Suprapubic skin (tissue), 4 donors: ENCODE data around the gene NCAM1. TPM values are rescaled to one million over a fixed set of nuclear protein-coding genes. Genes with fewer than 3 reads are reported as not detected.
"Not testable (repeated sequence)": the region's sequence is repeated elsewhere in the genome, so short reads cannot be mapped to it uniquely, and the experiment has no call there.

Source experiments
- DNase-seq, 2 donors: peaks; one replicate each; pipeline ENCODE4 v3.0.0-alpha.2; 2019; ENCODE audit warnings: low spot score in 2 of 2
- H3K27ac ChIP-seq: fragments of 200-600 bp; sonication (generic); one replicate; pipeline ENCODE4 v1.5.1; 2019
- H3K27me3 ChIP-seq: fragments of 200-600 bp; sonication (generic); one replicate; pipeline ENCODE4 v1.5.1; 2019
- H3K36me3 ChIP-seq: fragments of 200-600 bp; sonication (generic); one replicate; pipeline ENCODE4 v1.5.1; 2019
- H3K4me1 ChIP-seq: fragments of 200-600 bp; sonication (generic); one replicate; pipeline ENCODE4 v1.5.1; 2019
- H3K4me3 ChIP-seq: fragments of 200-600 bp; sonication (generic); one replicate; pipeline ENCODE4 v1.5.1; 2019; ENCODE audit warnings: mild to moderate bottlenecking
- H3K9me3 ChIP-seq: fragments of 200-600 bp; sonication (generic); one replicate; pipeline ENCODE4 v1.5.1; 2019
- CTCF ChIP-seq, 2 donors: fragments of 200-600 bp in 1 of 2; fragments of 450-650 bp in 1 of 2; sonication (generic) in 1 of 2; IDR thresholded peaks; one replicate each; pipeline ENCODE4 v1.5.1; 2016 to 2019; ENCODE audit warnings: antibody characterized with exemption in 2 of 2, mild to moderate bottlenecking in 1 of 2, moderate library complexity in 1 of 2
- EP300 ChIP-seq: sonication (generic); formaldehyde crosslinking; IDR thresholded peaks from one replicate; pipeline ENCODE4 v1.6.1; 2017; ENCODE audit warnings: antibody characterized with exemption
- POLR2A ChIP-seq, 2 donors: fragments of 450-650 bp; IDR thresholded peaks; one replicate each; pipeline ENCODE4 v1.6.1; 2017; ENCODE audit warnings: antibody characterized with exemption in 2 of 2, mild to moderate bottlenecking in 2 of 2, moderate library complexity in 2 of 2
- POLR2AphosphoS5 ChIP-seq, 3 donors: sonication (generic); formaldehyde crosslinking; IDR thresholded peaks; one replicate each; pipeline ENCODE4 v1.6.1; 2017; ENCODE audit warnings: antibody characterized with exemption in 3 of 3
- WGBS: methylation state at CpG from one replicate; pipeline ENCODE4 v1.1.5; 2018; 5-methylcytosine and 5-hydroxymethylcytosine counted together
- total RNA-seq, 4 donors: library from RNA; depleted of rRNA; stranded (reverse); fragments of >200 nt; gene quantifications; one replicate each; pipeline ENCODE4 v1.1.0, GENCODE V29; 2016

Gene NCAM1
- 1 to 10 TPM in 3 of 4 donors, under 1 TPM in 1; 0.98 to 3.3 (median 1.9) TPM for total RNA-seq

DNA sequence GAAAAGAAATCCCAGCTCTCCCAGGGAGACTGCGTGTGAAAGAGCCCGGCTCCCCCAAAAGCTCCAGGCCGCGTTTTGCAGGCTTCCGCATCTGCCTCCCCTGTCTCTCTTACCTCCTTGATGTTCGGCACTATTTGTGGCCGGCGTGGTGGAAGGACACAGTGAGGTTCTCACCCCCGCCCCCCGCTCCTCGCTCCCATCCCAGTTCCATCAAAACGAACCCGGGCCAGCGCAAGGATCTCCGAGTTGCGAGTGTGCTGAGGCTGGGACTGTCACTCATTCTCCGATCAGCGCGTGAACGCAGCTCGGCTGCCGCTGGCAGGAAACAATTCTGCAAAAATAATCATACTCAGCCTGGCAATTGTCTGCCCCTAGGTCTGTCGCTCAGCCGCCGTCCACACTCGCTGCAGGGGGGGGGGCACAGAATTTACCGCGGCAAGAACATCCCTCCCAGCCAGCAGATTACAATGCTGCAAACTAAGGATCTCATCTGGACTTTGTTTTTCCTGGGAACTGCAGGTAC is at the start of gene NCAM1:
Gene NCAM1 (plus strand): TSS at position 275 of the 523 bp plus-strand sequence.
- TF ChIP-seq POLR2AphosphoS5 (IDR thresholded peaks at IDR 0.05): no peak
- TF ChIP-seq EP300: no peak
- TF ChIP-seq CTCF (IDR thresholded peaks at IDR 0.05): no peak
- TF ChIP-seq POLR2A (IDR thresholded peaks at IDR 0.05): no peak
- H3K27me3 ChIP-seq: peaks cover 79% of the 10 kb centered on the region
- H3K27ac ChIP-seq: no peak within 1 kb of the TSS
- DNase-seq: peak; percentile 59 to 77
- no peaks in the 10 kb centered on the region for H3K9me3 ChIP-seq
- peaks cover 29% of the 10 kb centered on the region for H3K4me1 ChIP-seq
- no peaks in the 10 kb centered on the region for H3K36me3 ChIP-seq
- H3K4me3 ChIP-seq: peak within 1 kb of the TSS; percentile 55
- WGBS: under 1% methylated on average over 28 of the region's 28 CpGs

DNA sequence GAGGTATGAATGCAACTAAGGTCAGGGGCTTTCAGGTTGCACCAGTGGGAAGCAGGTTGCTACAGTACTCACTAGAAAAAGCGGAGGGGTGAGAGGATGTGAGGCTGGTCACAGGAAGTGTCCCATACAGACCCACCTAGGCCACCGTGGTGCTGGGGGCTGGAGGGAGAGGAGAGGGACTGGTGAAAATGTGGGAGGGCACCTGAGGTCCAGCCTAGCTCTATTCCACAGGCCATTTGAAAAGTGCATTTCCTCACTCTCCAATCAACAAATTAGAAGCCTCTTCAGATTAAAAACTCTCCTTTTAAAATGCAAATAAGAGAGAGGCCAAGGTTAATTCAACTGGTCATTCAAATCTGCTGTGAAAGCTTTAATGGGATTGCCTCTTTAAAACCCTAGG is 38.6 kb upstream of the NCAM1 start:
- DNase-seq: no peak
- TF ChIP-seq POLR2A (IDR thresholded peaks at IDR 0.05) (no peak), POLR2AphosphoS5 (IDR thresholded peaks at IDR 0.05) (no peak), EP300 (no peak), CTCF (IDR thresholded peaks at IDR 0.05) (no peak)
- H3K4me3 ChIP-seq: no peak overlapping the region
- no peak overlapping the region for H3K27ac ChIP-seq
- no peaks in the 10 kb centered on the region for H3K4me1 ChIP-seq
- 59% methylated on average over 2 of the region's 2 CpGs for WGBS
- peaks cover 2% of the 10 kb centered on the region for H3K27me3 ChIP-seq
- H3K9me3 ChIP-seq: no peaks in the 10 kb centered on the region
- H3K36me3 ChIP-seq: no peaks in the 10 kb centered on the region

DNA sequence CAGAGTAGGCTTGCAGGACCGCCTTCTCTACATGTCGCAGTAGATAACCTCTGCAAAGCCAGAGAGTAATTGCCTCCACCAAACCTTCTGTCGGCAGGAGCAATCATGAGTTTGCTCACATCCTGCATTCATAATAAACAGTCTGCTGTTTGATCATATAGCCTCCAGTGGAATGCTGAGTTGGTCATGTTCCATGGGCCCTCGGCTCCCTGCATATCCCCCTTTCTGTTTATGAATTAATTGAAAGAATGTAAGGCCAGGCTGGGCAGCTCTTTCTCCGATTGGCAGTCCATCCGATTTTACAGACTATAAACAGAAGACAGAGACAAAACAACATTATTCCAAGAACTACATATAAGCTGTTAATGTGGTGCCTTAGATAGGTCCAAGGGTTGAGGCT is 36.4 kb upstream of the NCAM1 start:
- H3K27ac ChIP-seq, DNase-seq, H3K4me3 ChIP-seq, H3K36me3 ChIP-seq, H3K4me1 ChIP-seq, H3K27me3 ChIP-seq, H3K9me3 ChIP-seq: not testable (repeated sequence)
- 59% methylated on average over 6 of the region's 6 CpGs for WGBS

DNA sequence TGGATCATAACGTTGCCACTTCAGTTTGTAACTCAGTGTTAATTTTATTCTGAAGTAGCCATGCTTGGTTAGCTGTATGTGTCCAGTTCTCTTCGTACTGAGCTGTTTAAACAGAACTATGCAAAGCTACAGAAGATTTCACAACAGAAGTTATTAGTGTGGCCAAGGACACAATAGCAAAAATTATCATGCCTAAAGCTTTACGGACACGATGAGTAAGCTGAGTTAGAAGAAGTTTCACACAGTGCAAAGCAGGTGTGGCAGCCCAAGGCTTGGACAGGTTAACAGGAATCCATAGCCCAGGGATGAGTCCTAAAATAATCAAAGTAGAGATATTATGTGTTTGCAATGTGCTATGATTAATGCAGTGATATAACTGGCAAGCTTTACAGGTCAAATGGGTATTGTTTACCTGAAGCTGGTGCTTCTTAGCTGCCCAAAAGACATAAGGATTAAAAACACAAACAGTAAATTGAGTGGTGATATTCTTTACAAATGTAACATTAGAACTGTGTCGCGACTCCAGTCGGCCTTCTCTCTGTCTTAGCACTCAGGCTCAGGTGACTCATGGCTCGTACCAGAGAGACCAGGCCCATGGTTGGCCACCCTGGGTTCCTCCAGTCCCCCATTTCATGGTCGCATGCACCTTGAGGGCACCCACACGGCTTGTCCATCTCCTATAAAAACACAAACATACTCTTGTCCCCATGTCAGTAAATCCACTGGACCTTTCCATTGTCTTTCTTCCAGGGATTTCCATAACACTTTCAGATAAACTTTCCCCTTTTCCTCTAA is 35.5 kb upstream of the NCAM1 start:
- H3K36me3 ChIP-seq: no peaks in the 10 kb centered on the region
- no peaks in the 10 kb centered on the region for H3K9me3 ChIP-seq
- whole genome bisulfite sequencing: 64% methylated on average over 10 of the region's 10 CpGs
- peaks cover 2% of the 10 kb centered on the region for H3K27me3 ChIP-seq
- DNase-seq: no peak
- TF ChIP-seq POLR2A (IDR thresholded peaks at IDR 0.05) (no peak), EP300 (no peak)
- no peaks in the 10 kb centered on the region for H3K4me1 ChIP-seq
- H3K4me3 ChIP-seq: no peak overlapping the region
- H3K27ac ChIP-seq: no peak overlapping the region

DNA sequence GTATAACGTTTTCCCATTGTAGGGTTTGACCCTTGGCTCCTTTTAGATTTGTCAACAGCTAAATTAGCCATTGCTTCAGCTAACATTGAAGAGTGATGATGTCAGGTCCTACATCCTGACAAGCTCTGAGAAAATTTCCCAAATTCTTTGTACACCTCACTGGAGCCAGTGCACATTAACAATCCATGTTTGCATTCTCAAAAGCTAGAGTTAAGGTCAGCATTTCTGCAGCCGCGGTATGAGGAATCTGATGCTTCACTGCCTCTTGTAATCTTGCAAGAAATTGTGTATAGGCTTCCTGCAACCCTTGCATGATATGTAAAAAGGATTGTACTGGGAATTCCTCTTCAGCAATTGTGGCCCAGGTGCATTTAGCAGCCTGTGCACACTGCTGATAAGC is 33.1 kb upstream of the NCAM1 start:
- TF ChIP-seq EP300 (no peak), CTCF (IDR thresholded peaks at IDR 0.05) (no peak), POLR2AphosphoS5 (IDR thresholded peaks at IDR 0.05) (no peak), POLR2A (IDR thresholded peaks at IDR 0.05) (no peak)
- Histone ChIP-seq H3K4me3 (no peak overlapping the region), H3K27me3 (no peaks in the 10 kb centered on the region), H3K36me3 (no peaks in the 10 kb centered on the region), H3K27ac (no peak overlapping the region), H3K9me3 (no peaks in the 10 kb centered on the region), H3K4me1 (no peaks in the 10 kb centered on the region)
- 76% methylated on average over 3 of the region's 3 CpGs for WGBS
- DNase-seq: no peak

GRCh38 chr11:112929432-112929831 is 31.8 kb upstream of the NCAM1 start:
- no peak for DNase-seq
- Histone ChIP-seq H3K36me3 (no peaks in the 10 kb centered on the region), H3K4me3 (no peak overlapping the region), H3K9me3 (no peaks in the 10 kb centered on the region), H3K27me3 (no peaks in the 10 kb centered on the region), H3K27ac (no peak overlapping the region), H3K4me1 (no peaks in the 10 kb centered on the region)
- TF ChIP-seq EP300 (no peak), POLR2A (IDR thresholded peaks at IDR 0.05) (no peak), POLR2AphosphoS5 (IDR thresholded peaks at IDR 0.05) (no peak), CTCF (IDR thresholded peaks at IDR 0.05) (no peak)
- 91% methylated on average over 4 of the region's 4 CpGs for WGBS
